ENCODE data around the gene PGM2L1.
"Not testable (repeated sequence)": the region's sequence is repeated elsewhere in the genome, so short reads cannot be mapped to it uniquely, and the experiment has no call there.

The PGM2L1 gene

GRCh38 chr11:74398244-74399159, at the start of gene PGM2L1:
PGM2L1 (minus strand) TSS chr11:74398433; CDS start chr11:74398161, 272 bp downstream.
- DNase-seq (ENCODE audit: low read depth, low spot score) = peak; percentile 88

GRCh38 chr11:74447720-74448119, 49.5 kb upstream of the PGM2L1 start:
- DNase-seq (ENCODE audit: low read depth, low spot score) = no peak

GRCh38 chr11:74446532-74446938, 48.3 kb upstream of the PGM2L1 start:
- DNase-seq (ENCODE audit: low read depth, low spot score) = no peak

- no peak for DNase-seq (ENCODE audit: low read depth, low spot score)
Observed at GRCh38 chr11:74444173-74444826, 46.1 kb upstream of the PGM2L1 start.

- DNase-seq (ENCODE audit: low read depth, low spot score) = no peak
Observed at GRCh38 chr11:74443071-74443864, 45.0 kb upstream of the PGM2L1 start.

GRCh38 chr11:74442636-74443035, 44.4 kb upstream of the PGM2L1 start:
- no peak for DNase-seq (ENCODE audit: low read depth, low spot score)

- DNase-seq (ENCODE audit: low read depth, low spot score) = no peak
Observed at GRCh38 chr11:74438681-74439080, 40.4 kb upstream of the PGM2L1 start.

GRCh38 chr11:74437441-74438042, 39.3 kb upstream of the PGM2L1 start:
- no peak for DNase-seq (ENCODE audit: low read depth, low spot score)

GRCh38 chr11:74434528-74434927, 36.3 kb upstream of the PGM2L1 start:
- DNase-seq (ENCODE audit: low read depth, low spot score) = no peak

- DNase-seq (ENCODE audit: low read depth, low spot score) = no peak
Observed at GRCh38 chr11:74429205-74429604, 31.0 kb upstream of the PGM2L1 start.

GRCh38 chr11:74427384-74427886, 29.2 kb upstream of the PGM2L1 start:
- DNase-seq (ENCODE audit: low read depth, low spot score) = no peak

- no peak for DNase-seq (ENCODE audit: low read depth, low spot score)
Observed at GRCh38 chr11:74425100-74425499, 26.9 kb upstream of the PGM2L1 start.

- DNase-seq (ENCODE audit: low read depth, low spot score) = peak; percentile 65
Observed at GRCh38 chr11:74418509-74418895, 20.3 kb upstream of the PGM2L1 start.

- no peak for DNase-seq (ENCODE audit: low read depth, low spot score)
Observed at GRCh38 chr11:74417860-74418508, 19.8 kb upstream of the PGM2L1 start.

GRCh38 chr11:74417379-74417804, 19.2 kb upstream of the PGM2L1 start:
- DNase-seq (ENCODE audit: low read depth, low spot score) = no peak

GRCh38 chr11:74416974-74417373, 18.7 kb upstream of the PGM2L1 start:
- not testable (repeated sequence) for DNase-seq (ENCODE audit: low read depth, low spot score)

- no peak for DNase-seq (ENCODE audit: low read depth, low spot score)
Observed at GRCh38 chr11:74412733-74413359, 14.6 kb upstream of the PGM2L1 start.

GRCh38 chr11:74412321-74412720, 14.1 kb upstream of the PGM2L1 start:
- DNase-seq (ENCODE audit: low read depth, low spot score) = no peak

- DNase-seq (ENCODE audit: low read depth, low spot score) = no peak
Observed at GRCh38 chr11:74409633-74410032, 11.4 kb upstream of the PGM2L1 start.

- no peak for DNase-seq (ENCODE audit: low read depth, low spot score)
Observed at GRCh38 chr11:74403607-74404321, 5.5 kb upstream of the PGM2L1 start.

Data from smooth muscle cell of the brain vasculature (primary cell).